Astrocyte (in vitro differentiated cells and primary cell): ENCODE measurements around the gene YTHDC1. TPM values are rescaled to one million over a fixed set of nuclear protein-coding genes. Genes with fewer than 3 reads are reported as not detected.
A peak's percentile ranks its signal among the peaks of the same experiment; 100 is the strongest.

Experiments
- DNase-seq: peaks from one replicate; pipeline ENCODE4 v3.0.0-alpha.2; 2010; ENCODE audit warnings: low read depth
- FAIRE-seq: peaks from 2 replicates; lab custom pipeline; 2011; peaks lifted over from hg19 to GRCh38; lab: Jason Lieb, UNC
- H2AFZ ChIP-seq: 2 replicates; pipeline ENCODE4 v1.6.0; 2012; ENCODE audit warnings: low read depth, low read length, inconsistent platforms
- H3K27ac ChIP-seq: 2 replicates; pipeline ENCODE4 v1.5.1; 2011; ENCODE audit warnings: low read depth, low read length, inconsistent platforms
- H3K27me3 ChIP-seq: 2 replicates; pipeline ENCODE4 v1.6.0; 2011; ENCODE audit warnings: low read length, inconsistent platforms; ENCODE audit not compliant: insufficient read depth
- H3K36me3 ChIP-seq: 2 replicates; pipeline ENCODE4 v1.5.1; 2011; ENCODE audit warnings: low read length, inconsistent platforms; ENCODE audit not compliant: insufficient read depth
- H3K4me1 ChIP-seq: 2 replicates; pipeline ENCODE4 v1.5.1; 2011; ENCODE audit warnings: low read length, inconsistent platforms; ENCODE audit not compliant: insufficient read depth
- H3K4me2 ChIP-seq: 2 replicates; pipeline ENCODE4 v1.6.0; 2012; ENCODE audit warnings: low read length, inconsistent platforms
- H3K4me3 ChIP-seq: 2 replicates; pipeline ENCODE4 v1.5.1; 2011; ENCODE audit warnings: low read depth, mild to moderate bottlenecking, low read length, inconsistent platforms; ENCODE audit not compliant: insufficient read depth
- H3K79me2 ChIP-seq: 2 replicates; pipeline ENCODE4 v1.6.0; 2012; ENCODE audit warnings: mild to moderate bottlenecking, low read length, inconsistent platforms; ENCODE audit not compliant: insufficient read depth
- H3K9ac ChIP-seq: 2 replicates; pipeline ENCODE4 v1.6.0; 2012; ENCODE audit warnings: mild to moderate bottlenecking, low read length, inconsistent platforms
- H3K9me3 ChIP-seq: 2 replicates; pipeline ENCODE4 v1.5.1; 2012; ENCODE audit warnings: low read depth, mild to moderate bottlenecking, low read length, inconsistent platforms; ENCODE audit not compliant: insufficient read depth
- H4K20me1 ChIP-seq: 2 replicates; pipeline ENCODE4 v1.6.0; 2012; ENCODE audit warnings: low read length, inconsistent platforms; ENCODE audit not compliant: insufficient read depth
- H3K27ac Mint-ChIP-seq: one replicate; pipeline ENCODE4 v1.8.0; 2021; ENCODE audit warnings: mild to moderate bottlenecking, mixed read lengths; ENCODE audit not compliant: unreplicated experiment
- H3K27me3 Mint-ChIP-seq: one replicate; pipeline ENCODE4 v1.8.0; 2021; ENCODE audit warnings: low read depth, mixed read lengths; ENCODE audit not compliant: unreplicated experiment
- H3K36me3 Mint-ChIP-seq: one replicate; pipeline ENCODE4 v1.8.0; 2021; ENCODE audit warnings: low read depth, mixed read lengths; ENCODE audit not compliant: unreplicated experiment
- H3K4me1 Mint-ChIP-seq: one replicate; pipeline ENCODE4 v1.8.0; 2021; ENCODE audit warnings: low read depth, mixed read lengths; ENCODE audit not compliant: unreplicated experiment
- H3K4me3 Mint-ChIP-seq: one replicate; pipeline ENCODE4 v1.8.0; 2021; ENCODE audit warnings: mild to moderate bottlenecking, moderate library complexity, mixed read lengths; ENCODE audit not compliant: unreplicated experiment
- H3K9me3 Mint-ChIP-seq: one replicate; pipeline ENCODE4 v1.8.0; 2021; ENCODE audit warnings: mild to moderate bottlenecking, mixed read lengths; ENCODE audit not compliant: unreplicated experiment
- CTCF ChIP-seq: IDR thresholded peaks from 2 replicates; pipeline ENCODE4 v1.5.1; 2011; ENCODE audit warnings: low read depth, mild to moderate bottlenecking, inconsistent platforms, low read length, moderate library complexity; ENCODE audit not compliant: insufficient read depth
- EZH2 ChIP-seq: IDR thresholded peaks from 2 replicates; pipeline ENCODE4 v1.6.1; 2012; ENCODE audit warnings: mild to moderate bottlenecking, low read length, inconsistent platforms; ENCODE audit not compliant: insufficient read depth
- total RNA-seq: library from RNA; stranded (reverse); gene quantifications from 2 replicates; pipeline ENCODE4 v1.2.1, GENCODE V29; 2021

The YTHDC1 gene
- total RNA-seq, 1 donor from 2014 or later, result 95.9 TPM

- Histone ChIP-seq H3K27ac (no peak overlapping the region), H3K9ac (no peak overlapping the region), H4K20me1 (no peaks in the 10 kb centered on the region), H3K4me2 (no peak overlapping the region), H3K4me1 (peaks cover 8% of the 10 kb centered on the region), H3K4me3 (no peak overlapping the region), H3K27me3 (peaks cover 4% of the 10 kb centered on the region), H3K36me3 (no peaks in the 10 kb centered on the region), H3K9me3 (no peaks in the 10 kb centered on the region), H2AFZ (no peak overlapping the region), H3K79me2 (no peaks in the 10 kb centered on the region)
- Mint-ChIP-seq H3K36me3 (no peaks in the 10 kb centered on the region), H3K4me3 (no peak overlapping the region), H3K9me3 (no peaks in the 10 kb centered on the region), H3K27ac (no peak overlapping the region), H3K27me3 (no peaks in the 10 kb centered on the region), H3K4me1 (peaks cover 2% of the 10 kb centered on the region)
- TF ChIP-seq EZH2 (no peak), CTCF (no peak)
- DNase-seq (no peak), FAIRE-seq (no peak)
Measured at GRCh38 chr4:68378226-68378625, 28.3 kb upstream of the YTHDC1 start.

- H3K4me2 ChIP-seq, result peak overlapping the region; percentile 79
- Mint-ChIP-seq H3K4me3 (peak overlapping the region; percentile 67), H3K4me1 (peaks cover 2% of the 10 kb centered on the region), H3K36me3 (no peaks in the 10 kb centered on the region), H3K27me3 (no peaks in the 10 kb centered on the region), H3K27ac (no peak overlapping the region), H3K9me3 (no peaks in the 10 kb centered on the region)
- no peaks in the 10 kb centered on the region for H3K9me3 ChIP-seq
- H3K36me3 ChIP-seq, result no peaks in the 10 kb centered on the region
- H3K4me3 ChIP-seq, result no peak overlapping the region
- no peaks in the 10 kb centered on the region for H3K79me2 ChIP-seq
- no peak overlapping the region for H3K27ac ChIP-seq
- H3K9ac ChIP-seq, result no peak overlapping the region
- TF ChIP-seq CTCF (peak; percentile 80), EZH2 (no peak)
- H3K27me3 ChIP-seq, result no peaks in the 10 kb centered on the region
- DNase-seq (peak; percentile 41), FAIRE-seq (peak; percentile 91)
- H4K20me1 ChIP-seq, result no peaks in the 10 kb centered on the region
- peaks cover 8% of the 10 kb centered on the region for H3K4me1 ChIP-seq
- peak overlapping the region; percentile 37 for H2AFZ ChIP-seq
Measured at GRCh38 chr4:68375667-68376559, 26.0 kb upstream of the YTHDC1 start.

- Histone ChIP-seq H3K27me3 (no peaks in the 10 kb centered on the region), H3K36me3 (no peaks in the 10 kb centered on the region), H3K9ac (no peak overlapping the region), H3K4me1 (peaks cover 15% of the 10 kb centered on the region), H3K27ac (no peak overlapping the region), H4K20me1 (no peaks in the 10 kb centered on the region), H3K79me2 (no peaks in the 10 kb centered on the region), H2AFZ (peak overlapping the region; percentile 79), H3K9me3 (no peaks in the 10 kb centered on the region), H3K4me3 (peak overlapping the region; percentile 30), H3K4me2 (peak overlapping the region; percentile 83)
- Mint-ChIP-seq H3K27ac (no peak overlapping the region), H3K4me3 (peak overlapping the region; percentile 67), H3K9me3 (no peaks in the 10 kb centered on the region), H3K27me3 (no peaks in the 10 kb centered on the region), H3K36me3 (no peaks in the 10 kb centered on the region), H3K4me1 (peaks cover 13% of the 10 kb centered on the region)
- TF ChIP-seq CTCF, result no peak
- no peak for TF ChIP-seq EZH2
- DNase-seq (peak; percentile 76), FAIRE-seq (peak; percentile 88)
Measured at GRCh38 chr4:68373513-68373912, 23.6 kb upstream of the YTHDC1 start.
